Muscle layer of duodenum (tissue), 2 donors: ENCODE measurements around the gene ARL3.

Experiments used
- H3K27ac ChIP-seq: one replicate; pipeline ENCODE4 v1.7.0; 2013; ENCODE audit warnings: mild to moderate bottlenecking, low read length
- H3K27me3 ChIP-seq: one replicate; pipeline ENCODE4 v1.7.0; 2013; ENCODE audit warnings: low read depth, mild to moderate bottlenecking, control low read depth, low read length
- H3K36me3 ChIP-seq, 2 donors: one replicate each; pipeline ENCODE4 v1.7.0; 2013; ENCODE audit warnings: low read length in 2 of 2, control low read depth in 1 of 2, mild to moderate bottlenecking in 1 of 2; ENCODE audit not compliant: insufficient read depth in 2 of 2, control insufficient read depth in 1 of 2
- H3K4me1 ChIP-seq, 2 donors: one replicate each; pipeline ENCODE4 v1.7.0; 2013; ENCODE audit warnings: low read length in 2 of 2, mild to moderate bottlenecking in 2 of 2, control low read depth in 1 of 2, moderate library complexity in 1 of 2; ENCODE audit not compliant: insufficient read depth in 2 of 2, control insufficient read depth in 1 of 2
- H3K4me3 ChIP-seq, 2 donors: one replicate each; pipeline ENCODE4 v1.7.0; 2013; ENCODE audit warnings: low read length in 2 of 2, low read depth in 1 of 2, mild to moderate bottlenecking in 1 of 2
- H3K9me3 ChIP-seq, 2 donors: one replicate each; pipeline ENCODE4 v1.7.0; 2013; ENCODE audit warnings: low read length in 2 of 2, control low read depth in 1 of 2, mild to moderate bottlenecking in 1 of 2; ENCODE audit not compliant: control insufficient read depth in 1 of 2
- donor health status: healthy.

The ARL3 gene

GRCh38 chr10:102641880-102642735 is 72.1 kb downstream of the ARL3 start:
- Histone ChIP-seq H3K4me3 (peak overlapping the region; percentile 89 to 99), H3K27me3 (no peaks in the 10 kb centered on the region), H3K4me1 (peaks cover 4 to 20% of the 10 kb centered on the region in 2 donors), H3K27ac (peak overlapping the region; percentile 93), H3K9me3 (no peaks in the 10 kb centered on the region), H3K36me3 (peaks cover 0 to 15% of the 10 kb centered on the region in 2 donors)

GRCh38 chr10:102641402-102641801 is 72.8 kb downstream of the ARL3 start:
- Histone ChIP-seq H3K27me3 (no peaks in the 10 kb centered on the region), H3K36me3 (peaks cover 0 to 15% of the 10 kb centered on the region in 2 donors), H3K4me3 (peak overlapping the region; percentile 89 to 99), H3K27ac (peak overlapping the region; percentile 93), H3K9me3 (no peaks in the 10 kb centered on the region), H3K4me1 (peaks cover 0 to 12% of the 10 kb centered on the region in 2 donors)

- Histone ChIP-seq H3K4me1 (peaks cover 6 to 8% of the 10 kb centered on the region in 2 donors), H3K36me3 (no peaks in the 10 kb centered on the region), H3K4me3 (no peak overlapping the region), H3K27ac (no peak overlapping the region), H3K27me3 (no peaks in the 10 kb centered on the region), H3K9me3 (no peaks in the 10 kb centered on the region)
These were observed 74.7 kb downstream of the ARL3 start for GRCh38 chr10:102639537-102639936.

- H3K4me3 ChIP-seq = peak overlapping the region in 1 of 2 donors; percentile 7
- H3K27ac ChIP-seq = no peak overlapping the region
- peaks cover 18 to 29% of the 10 kb centered on the region in 2 donors for H3K4me1 ChIP-seq
- peaks cover 1 to 3% of the 10 kb centered on the region in 2 donors for H3K36me3 ChIP-seq
- no peaks in the 10 kb centered on the region for H3K27me3 ChIP-seq
- H3K9me3 ChIP-seq = no peaks in the 10 kb centered on the region
These were observed 78.8 kb downstream of the ARL3 start for GRCh38 chr10:102635377-102635776.

GRCh38 chr10:102634686-102635085 is 79.5 kb downstream of the ARL3 start:
- Histone ChIP-seq H3K27ac (no peak overlapping the region), H3K9me3 (no peaks in the 10 kb centered on the region), H3K36me3 (peaks cover 3 to 7% of the 10 kb centered on the region in 2 donors), H3K4me3 (no peak overlapping the region), H3K4me1 (peaks cover 18 to 29% of the 10 kb centered on the region in 2 donors), H3K27me3 (no peaks in the 10 kb centered on the region)

- Histone ChIP-seq H3K4me3 (no peak overlapping the region), H3K27ac (peak overlapping the region; percentile 72), H3K27me3 (no peaks in the 10 kb centered on the region), H3K9me3 (no peaks in the 10 kb centered on the region), H3K4me1 (peaks cover 22 to 32% of the 10 kb centered on the region in 2 donors), H3K36me3 (peaks cover 3 to 7% of the 10 kb centered on the region in 2 donors)
These were observed 80.3 kb downstream of the ARL3 start for GRCh38 chr10:102633848-102634247.

GRCh38 chr10:102633287-102633686 is 80.9 kb downstream of the ARL3 start:
- Histone ChIP-seq H3K4me3 (no peak overlapping the region), H3K4me1 (peaks cover 24 to 38% of the 10 kb centered on the region in 2 donors)

GRCh38 chr10:102632394-102633111 is 81.6 kb downstream of the ARL3 start:
- Histone ChIP-seq H3K27ac (peak overlapping the region; percentile 72), H3K36me3 (peaks cover 3 to 7% of the 10 kb centered on the region in 2 donors), H3K4me1 (peaks cover 31 to 45% of the 10 kb centered on the region in 2 donors), H3K27me3 (no peaks in the 10 kb centered on the region), H3K9me3 (no peaks in the 10 kb centered on the region), H3K4me3 (no peak overlapping the region)

More at GRCh38 chr10:102633287-102633686, 80.9 kb downstream of the ARL3 start:
- Histone ChIP-seq H3K27me3 (no peaks in the 10 kb centered on the region), H3K27ac (peak overlapping the region; percentile 72), H3K36me3 (peaks cover 3 to 7% of the 10 kb centered on the region in 2 donors), H3K9me3 (no peaks in the 10 kb centered on the region)

GRCh38 chr10:102631525-102632393 is 82.4 kb downstream of the ARL3 start:
- no peaks in the 10 kb centered on the region for H3K9me3 ChIP-seq
- peaks cover 3 to 7% of the 10 kb centered on the region in 2 donors for H3K36me3 ChIP-seq
- H3K27me3 ChIP-seq = no peaks in the 10 kb centered on the region
- no peak overlapping the region for H3K27ac ChIP-seq
- peaks cover 37 to 53% of the 10 kb centered on the region in 2 donors for H3K4me1 ChIP-seq
- H3K4me3 ChIP-seq = no peak overlapping the region

GRCh38 chr10:102630663-102631062 is 83.5 kb downstream of the ARL3 start:
- Histone ChIP-seq H3K9me3 (no peaks in the 10 kb centered on the region), H3K27ac (no peak overlapping the region), H3K4me1 (peaks cover 37 to 55% of the 10 kb centered on the region in 2 donors)

More at GRCh38 chr10:102630663-102631062, 83.5 kb downstream of the ARL3 start:
- no peaks in the 10 kb centered on the region for H3K27me3 ChIP-seq
- H3K4me3 ChIP-seq = no peak overlapping the region
- peaks cover 3 to 7% of the 10 kb centered on the region in 2 donors for H3K36me3 ChIP-seq
